Stimulated activated CD8-positive, alpha-beta memory T cell treated with anti-CD3 and anti-CD28 coated beads, Interleukin-4, amount 100 ng/mL, for 24 hours (primary cell): ENCODE measurements around the gene HOXC4.

Experiments
- DNase-seq: peaks from one replicate; pipeline ENCODE4 v3.0.0-alpha.2; 2020; ENCODE audit warnings: low read depth

HOXC4 gene

GRCh38 chr12:54029529-54030441 is 23.9 kb upstream of the HOXC4 start:
- DNase-seq: no peak

- DNase-seq: no peak
Measured at GRCh38 chr12:54030442-54030801, 23.2 kb upstream of the HOXC4 start.

- no peak for DNase-seq
Measured at GRCh38 chr12:54030889-54031471, 22.7 kb upstream of the HOXC4 start.

- DNase-seq: no peak
Measured at GRCh38 chr12:54031480-54031879, 22.2 kb upstream of the HOXC4 start.

GRCh38 chr12:54032086-54032619 is 21.5 kb upstream of the HOXC4 start:
- no peak for DNase-seq

GRCh38 chr12:54032627-54033100 is 21.0 kb upstream of the HOXC4 start, which contains the start of gene HOXC5:
HOXC5 (plus strand) TSS chr12:54033050; CDS start chr12:54033123, 73 bp downstream.
- peak; percentile 43 for DNase-seq

GRCh38 chr12:54033106-54033979 is 20.3 kb upstream of the HOXC4 start:
- no peak for DNase-seq

GRCh38 chr12:54033980-54034784 is 19.5 kb upstream of the HOXC4 start:
- DNase-seq: no peak

- no peak for DNase-seq
Measured at GRCh38 chr12:54034785-54035310, 18.8 kb upstream of the HOXC4 start.

GRCh38 chr12:54035568-54036264 is 17.9 kb upstream of the HOXC4 start:
- no peak for DNase-seq

- no peak for DNase-seq
Measured at GRCh38 chr12:54036620-54037359, 16.8 kb upstream of the HOXC4 start.

GRCh38 chr12:54037360-54038283 is 16.0 kb upstream of the HOXC4 start:
- no peak for DNase-seq

GRCh38 chr12:54038284-54038870 is 15.3 kb upstream of the HOXC4 start:
- no peak for DNase-seq

- DNase-seq: no peak
Measured at GRCh38 chr12:54038871-54039414, 14.7 kb upstream of the HOXC4 start.

GRCh38 chr12:54039417-54040147 is 14.1 kb upstream of the HOXC4 start:
- DNase-seq: no peak

GRCh38 chr12:54040148-54040494 is 13.5 kb upstream of the HOXC4 start:
- no peak for DNase-seq

GRCh38 chr12:54040648-54041047 is 13.0 kb upstream of the HOXC4 start:
- DNase-seq: no peak
